NT2/D1 (cell line): ENCODE data around the gene POLE2.
A peak's percentile ranks its signal among the peaks of the same experiment; 100 is the strongest.
"Not testable (repeated sequence)": the region's sequence is repeated elsewhere in the genome, so short reads cannot be mapped to it uniquely, and the experiment has no call there.

ENCODE experiments used
- DNase-seq: peaks from one replicate; pipeline ENCODE4 v3.0.0-alpha.2; 2011; ENCODE audit warnings: low read depth, low spot score
- H3K27me3 ChIP-seq: 2 replicates; pipeline ENCODE4 v1.6.0; 2011; ENCODE audit warnings: mild to moderate bottlenecking; ENCODE audit not compliant: insufficient read length, insufficient read depth
- H3K36me3 ChIP-seq: 2 replicates; pipeline ENCODE4 v1.6.1; 2011; ENCODE audit warnings: mild to moderate bottlenecking, low read length, mixed read lengths; ENCODE audit not compliant: insufficient read depth, insufficient read length
- H3K4me1 ChIP-seq: 2 replicates; pipeline ENCODE4 v1.5.1; 2011; ENCODE audit not compliant: insufficient read depth, insufficient read length
- H3K4me3 ChIP-seq: 2 replicates; pipeline ENCODE4 v1.5.1; 2011; ENCODE audit warnings: low read depth; ENCODE audit not compliant: insufficient read length
- H3K9ac ChIP-seq: 2 replicates; pipeline ENCODE4 v1.6.0; 2011; ENCODE audit warnings: low read depth; ENCODE audit not compliant: insufficient read length
- H3K9me3 ChIP-seq: 2 replicates; pipeline ENCODE4 v1.5.1; 2011; ENCODE audit warnings: mild to moderate bottlenecking, low read length; ENCODE audit not compliant: insufficient read depth
- SUZ12 ChIP-seq: IDR thresholded peaks from 2 replicates; pipeline ENCODE4 v1.6.1; 2011; ENCODE audit not compliant: insufficient read length, insufficient read depth; ENCODE audit errors: extremely low read depth
- YY1 ChIP-seq: IDR thresholded peaks from 2 replicates; pipeline ENCODE4 v1.6.1; 2011; ENCODE audit not compliant: insufficient read length, insufficient read depth
- ZNF274 ChIP-seq: IDR thresholded peaks from 2 replicates; pipeline ENCODE4 v1.6.1; 2011; ENCODE audit warnings: mild to moderate bottlenecking, low read depth, low read length

The POLE2 gene, protein sequence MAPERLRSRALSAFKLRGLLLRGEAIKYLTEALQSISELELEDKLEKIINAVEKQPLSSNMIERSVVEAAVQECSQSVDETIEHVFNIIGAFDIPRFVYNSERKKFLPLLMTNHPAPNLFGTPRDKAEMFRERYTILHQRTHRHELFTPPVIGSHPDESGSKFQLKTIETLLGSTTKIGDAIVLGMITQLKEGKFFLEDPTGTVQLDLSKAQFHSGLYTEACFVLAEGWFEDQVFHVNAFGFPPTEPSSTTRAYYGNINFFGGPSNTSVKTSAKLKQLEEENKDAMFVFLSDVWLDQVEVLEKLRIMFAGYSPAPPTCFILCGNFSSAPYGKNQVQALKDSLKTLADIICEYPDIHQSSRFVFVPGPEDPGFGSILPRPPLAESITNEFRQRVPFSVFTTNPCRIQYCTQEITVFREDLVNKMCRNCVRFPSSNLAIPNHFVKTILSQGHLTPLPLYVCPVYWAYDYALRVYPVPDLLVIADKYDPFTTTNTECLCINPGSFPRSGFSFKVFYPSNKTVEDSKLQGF

DNA sequence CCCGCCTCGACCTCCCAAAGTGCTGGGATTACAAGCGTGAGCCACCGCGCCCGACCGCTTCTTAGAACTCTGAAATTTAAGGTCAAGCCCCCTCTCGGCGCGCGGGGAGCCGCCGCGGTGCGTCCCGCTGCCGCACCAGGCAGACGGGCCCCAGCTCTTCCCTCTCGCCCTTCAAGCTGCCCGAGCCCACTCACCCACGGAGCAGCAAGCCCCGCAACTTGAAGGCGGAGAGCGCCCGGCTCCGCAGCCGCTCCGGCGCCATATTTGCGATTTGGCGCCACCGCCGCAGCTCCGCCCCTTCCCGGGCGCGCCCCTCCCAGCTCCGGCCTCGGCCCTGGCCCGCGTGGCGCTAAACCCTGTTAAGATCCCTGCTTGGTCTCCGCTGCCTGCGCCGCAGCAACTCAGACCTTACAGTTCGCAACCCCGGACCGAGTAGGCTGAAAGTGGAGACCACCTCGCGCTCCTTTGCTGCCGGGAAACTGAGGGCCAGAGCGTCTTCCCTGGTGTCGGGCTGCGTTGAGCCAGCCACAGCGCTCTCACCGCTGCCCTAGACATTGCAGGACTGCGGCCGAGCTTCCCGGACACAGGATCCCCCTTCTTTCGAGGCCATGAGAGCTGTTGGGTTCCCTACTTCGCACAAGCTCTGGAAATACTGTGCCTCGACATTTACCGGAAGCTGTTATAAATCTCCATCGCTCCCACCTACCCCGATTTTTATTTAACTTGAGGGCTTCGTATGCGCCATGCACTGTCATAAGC, at the start of gene POLE2:
TSS of gene POLE2 (minus strand) at position 273 of the 759 bp plus-strand sequence. CDS start at position 262, 11 bp downstream.
- TF ChIP-seq SUZ12 (no peak), YY1 (peak; percentile 67), ZNF274 (no peak)
- Histone ChIP-seq H3K4me1 (no peaks in the 10 kb centered on the region), H3K36me3 (peaks cover 8% of the 10 kb centered on the region), H3K4me3 (peak within 1 kb of the TSS; percentile 72), H3K9me3 (no peaks in the 10 kb centered on the region), H3K27me3 (peaks cover 11% of the 10 kb centered on the region), H3K9ac (peak within 1 kb of the TSS; percentile 95)
- DNase-seq: peak; percentile 61

- not testable (repeated sequence) for H3K9ac ChIP-seq, DNase-seq
Observed at GRCh38 chr14:49735669-49736068, 47.7 kb upstream of the POLE2 start.

GRCh38 chr14:49733836-49734235, 45.8 kb upstream of the POLE2 start:
- Histone ChIP-seq H3K27me3 (no peaks in the 10 kb centered on the region), H3K4me3 (no peak overlapping the region), H3K4me1 (no peaks in the 10 kb centered on the region), H3K9me3 (no peaks in the 10 kb centered on the region), H3K36me3 (no peaks in the 10 kb centered on the region), H3K9ac (no peak overlapping the region)
- no peak for DNase-seq
- TF ChIP-seq ZNF274 (no peak), YY1 (no peak), SUZ12 (no peak)

More at GRCh38 chr14:49735669-49736068, 47.7 kb upstream of the POLE2 start:
- H3K9me3 ChIP-seq, H3K4me3 ChIP-seq, H3K36me3 ChIP-seq, H3K4me1 ChIP-seq, H3K27me3 ChIP-seq: not testable (repeated sequence)

GRCh38 chr14:49732896-49733295, 44.9 kb upstream of the POLE2 start:
- Histone ChIP-seq H3K4me1 (no peaks in the 10 kb centered on the region), H3K9me3 (no peaks in the 10 kb centered on the region), H3K4me3 (no peak overlapping the region), H3K36me3 (no peaks in the 10 kb centered on the region), H3K27me3 (no peaks in the 10 kb centered on the region), H3K9ac (no peak overlapping the region)
- no peak for DNase-seq
- TF ChIP-seq YY1 (no peak), ZNF274 (no peak), SUZ12 (no peak)

DNA sequence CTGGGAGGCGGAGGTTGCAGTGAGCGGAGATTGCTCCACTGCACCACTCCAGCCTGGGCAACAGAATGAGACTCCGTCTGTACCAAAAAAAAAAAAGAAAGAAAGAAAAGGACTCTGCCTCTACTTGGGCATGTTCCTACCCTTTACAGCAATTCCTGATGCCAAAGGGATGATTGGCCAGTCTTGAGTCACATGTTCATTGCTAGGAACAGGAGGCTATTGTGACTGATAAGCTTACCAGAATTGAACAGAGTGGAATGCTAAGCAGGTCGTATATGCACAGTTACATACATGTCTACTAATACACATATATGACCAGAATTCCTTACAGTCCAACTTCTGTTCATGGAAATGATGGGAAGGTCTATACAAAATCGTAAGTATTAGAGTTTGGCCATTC, 39.2 kb upstream of the POLE2 start:
- H3K9ac ChIP-seq: no peak overlapping the region
- H3K27me3 ChIP-seq: no peaks in the 10 kb centered on the region
- no peaks in the 10 kb centered on the region for H3K36me3 ChIP-seq
- no peaks in the 10 kb centered on the region for H3K4me1 ChIP-seq
- DNase-seq: no peak
- no peaks in the 10 kb centered on the region for H3K9me3 ChIP-seq
- no peak overlapping the region for H3K4me3 ChIP-seq
- no peak for TF ChIP-seq SUZ12
- no peak for TF ChIP-seq YY1
- TF ChIP-seq ZNF274: no peak

GRCh38 chr14:49721733-49722435, 33.9 kb upstream of the POLE2 start:
- H3K4me1 ChIP-seq, H3K4me3 ChIP-seq, H3K9ac ChIP-seq, H3K9me3 ChIP-seq, H3K27me3 ChIP-seq, H3K36me3 ChIP-seq: not testable (repeated sequence)
- DNase-seq: peak; percentile 6

DNA sequence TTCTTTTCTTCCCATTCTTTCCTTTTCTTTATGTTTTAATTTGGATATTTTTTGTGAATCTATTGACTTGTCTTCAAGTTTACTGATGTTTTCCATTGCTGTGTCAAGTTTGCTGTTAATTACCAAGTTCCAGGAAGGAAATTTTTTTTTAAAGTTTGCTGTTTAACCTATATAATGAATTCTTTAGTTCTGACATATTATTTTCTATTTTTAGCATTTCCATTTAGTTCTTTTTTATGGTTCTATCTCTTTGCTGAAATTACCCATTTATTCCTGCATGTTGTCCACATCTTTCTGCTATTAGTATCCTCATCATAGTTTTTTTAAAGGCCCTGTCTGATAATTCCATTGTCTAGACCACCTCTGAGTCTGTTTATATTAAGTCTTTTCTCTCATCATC, 32.7 kb upstream of the POLE2 start:
- TF ChIP-seq ZNF274: no peak
- no peak for TF ChIP-seq YY1
- no peak for TF ChIP-seq SUZ12
- Histone ChIP-seq H3K9me3 (no peaks in the 10 kb centered on the region), H3K36me3 (no peaks in the 10 kb centered on the region), H3K27me3 (no peaks in the 10 kb centered on the region), H3K9ac (no peak overlapping the region), H3K4me3 (no peak overlapping the region), H3K4me1 (no peaks in the 10 kb centered on the region)
- no peak for DNase-seq

DNA sequence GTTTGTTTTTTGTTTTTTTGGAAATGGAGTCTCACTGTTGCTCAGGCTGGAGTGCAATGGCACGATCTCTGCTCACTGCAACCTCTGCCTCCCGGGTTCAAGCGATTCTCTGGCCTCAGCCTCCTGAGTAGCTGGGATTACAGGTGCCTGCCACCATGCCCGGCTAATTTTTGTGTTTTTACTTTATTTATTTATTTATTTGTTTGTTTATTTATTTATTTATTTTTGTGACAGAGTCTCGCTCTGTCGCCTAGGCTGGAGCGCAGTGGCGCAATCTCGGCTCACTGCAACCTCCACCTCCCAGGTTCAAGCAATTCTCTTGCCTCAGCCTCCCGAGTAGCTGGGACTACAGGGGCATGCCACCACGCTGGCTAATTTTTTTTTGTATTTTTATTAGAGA, 23.0 kb upstream of the POLE2 start:
- not testable (repeated sequence) for H3K27me3 ChIP-seq, H3K9ac ChIP-seq, H3K4me3 ChIP-seq, H3K4me1 ChIP-seq, DNase-seq, H3K9me3 ChIP-seq, H3K36me3 ChIP-seq

DNA sequence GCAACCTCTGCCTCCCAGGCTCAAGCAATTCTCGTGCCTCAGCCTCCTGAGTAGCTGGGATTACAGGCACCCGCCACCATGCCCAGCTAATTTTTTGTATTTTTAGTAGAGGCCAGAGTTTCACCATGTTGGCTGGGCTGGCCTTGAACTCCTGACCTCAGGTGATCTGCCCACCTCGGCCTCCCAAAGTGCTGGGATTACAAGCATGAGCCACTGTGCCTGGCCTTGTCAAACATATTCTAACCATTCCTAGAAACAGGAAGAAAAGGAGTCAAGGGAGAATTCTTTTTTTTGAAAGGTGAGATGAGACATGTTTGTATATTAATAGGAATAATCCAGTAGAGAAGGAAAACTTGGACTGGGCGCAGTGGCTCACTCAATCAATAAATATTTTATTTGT, 16.5 kb upstream of the POLE2 start:
- H3K9me3 ChIP-seq, H3K27me3 ChIP-seq, DNase-seq, H3K9ac ChIP-seq, H3K4me1 ChIP-seq, H3K4me3 ChIP-seq, H3K36me3 ChIP-seq: not testable (repeated sequence)
